NCI-H2227 (cell line): ENCODE measurements around the gene ABHD13.

Source experiments
- DNase-seq: peaks from one replicate; lab custom pipeline; 2025; ENCODE audit not compliant: unreplicated experiment; lab: John Stamatoyannopoulos, UW

Gene ABHD13

GRCh38 chr13:108218044-108218974 lies at the start of gene ABHD13:
Gene ABHD13 (plus strand): TSS chr13:108218392. CDS start chr13:108229219, 10,827 bp downstream.
- DNase-seq = peak; percentile 95

GRCh38 chr13:108168929-108169328 lies 49.3 kb upstream of the ABHD13 start:
- no peak for DNase-seq

- peak; percentile 10 for DNase-seq
Measured at GRCh38 chr13:108176685-108177274, 41.4 kb upstream of the ABHD13 start.

DNA sequence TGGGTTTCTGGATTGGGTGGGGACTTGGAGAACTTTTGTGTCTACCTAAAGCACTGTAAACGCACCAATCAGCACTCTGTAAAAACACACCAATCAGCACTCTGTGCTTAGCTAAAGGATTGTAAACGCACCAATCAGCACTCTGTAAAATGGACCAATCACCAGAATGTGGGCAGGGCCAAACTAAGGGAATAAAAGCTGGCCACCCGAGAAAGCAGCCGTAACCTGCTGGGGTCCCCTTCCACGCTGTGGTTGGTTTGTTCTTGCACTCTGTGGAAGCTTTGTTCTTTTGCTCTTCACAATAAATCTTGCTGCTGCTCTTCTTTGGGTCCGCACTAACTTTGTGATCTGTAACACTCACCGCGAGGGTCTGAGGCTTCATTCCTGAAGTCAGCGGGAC lies 40.1 kb upstream of the ABHD13 start:
- no peak for DNase-seq

- no peak for DNase-seq
Measured at GRCh38 chr13:108182652-108183051, 35.5 kb upstream of the ABHD13 start.

DNA sequence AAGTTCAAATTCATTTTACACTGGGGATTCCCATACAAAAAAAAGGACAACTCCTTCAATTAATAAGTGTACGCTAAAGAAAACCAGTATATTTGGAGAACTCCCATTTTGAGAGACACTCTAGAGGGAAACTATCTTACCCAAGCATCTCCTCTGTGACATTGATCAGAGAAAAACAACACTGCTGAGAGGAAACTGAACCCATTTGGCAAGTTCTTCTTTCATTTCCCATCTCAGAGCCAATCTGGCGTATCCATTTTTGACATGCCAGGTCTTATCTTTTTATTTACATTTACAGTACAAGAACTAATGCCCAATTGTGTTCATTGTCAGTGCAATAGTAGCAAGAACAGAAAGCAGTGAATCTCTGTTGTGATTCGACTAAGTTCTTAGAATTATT lies 33.0 kb upstream of the ABHD13 start:
- no peak for DNase-seq

DNA sequence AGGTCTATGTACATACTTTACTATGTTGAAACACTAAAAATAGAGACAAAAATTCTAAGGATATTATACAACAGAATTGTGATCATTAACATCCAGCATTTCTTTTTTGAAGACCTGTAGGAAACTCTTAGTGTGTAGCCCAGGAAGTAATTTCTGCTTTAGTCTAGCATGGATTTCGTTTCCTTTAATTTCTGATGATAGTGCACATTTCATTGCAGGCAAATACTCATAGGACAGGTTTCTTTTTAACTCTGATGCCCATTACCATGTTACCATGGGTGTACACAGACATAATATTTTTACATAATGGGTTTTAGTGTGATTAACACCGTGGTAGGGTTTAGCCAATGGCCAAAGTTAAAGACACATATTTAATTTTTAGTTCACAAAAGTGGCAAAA lies 29.9 kb upstream of the ABHD13 start:
- DNase-seq = no peak

DNA sequence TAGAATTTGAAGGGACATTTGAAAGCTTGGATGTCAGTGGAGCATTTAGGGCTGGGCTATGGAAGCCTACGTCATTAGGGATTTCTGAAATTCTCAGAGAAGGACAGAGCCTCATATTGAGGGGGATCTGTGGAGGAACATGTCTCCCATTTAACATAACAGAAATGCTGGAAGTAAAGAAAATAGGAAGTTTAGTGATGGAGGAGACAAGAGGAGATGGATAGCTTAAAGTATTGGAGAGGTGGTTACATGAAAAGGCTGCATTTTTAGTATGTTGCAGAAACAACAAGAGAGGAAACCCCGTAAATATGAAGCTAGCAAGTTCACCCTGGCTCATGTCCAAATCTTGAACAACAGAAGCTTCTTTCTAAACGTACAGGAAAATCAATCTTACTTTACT lies 27.3 kb upstream of the ABHD13 start:
- DNase-seq = no peak

DNA sequence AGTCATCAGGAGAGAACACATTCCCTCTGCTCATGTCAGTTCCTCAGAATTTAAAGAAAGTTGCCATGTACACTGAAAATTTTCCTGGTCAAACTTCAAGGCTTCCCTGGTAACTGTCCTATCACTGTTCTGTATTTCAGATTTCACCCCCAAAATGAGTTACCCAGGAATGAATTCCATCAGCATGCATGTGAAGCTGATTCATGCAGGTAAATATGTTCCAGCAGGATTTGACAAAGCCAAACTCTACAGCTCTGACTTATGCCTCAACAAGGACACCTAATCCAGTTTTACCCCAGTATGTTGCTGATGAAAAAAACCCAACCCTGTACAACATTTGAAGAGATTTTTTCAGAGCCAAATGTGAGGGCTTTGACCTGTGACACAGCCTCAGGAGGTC lies 24.4 kb upstream of the ABHD13 start:
- DNase-seq = no peak

DNA sequence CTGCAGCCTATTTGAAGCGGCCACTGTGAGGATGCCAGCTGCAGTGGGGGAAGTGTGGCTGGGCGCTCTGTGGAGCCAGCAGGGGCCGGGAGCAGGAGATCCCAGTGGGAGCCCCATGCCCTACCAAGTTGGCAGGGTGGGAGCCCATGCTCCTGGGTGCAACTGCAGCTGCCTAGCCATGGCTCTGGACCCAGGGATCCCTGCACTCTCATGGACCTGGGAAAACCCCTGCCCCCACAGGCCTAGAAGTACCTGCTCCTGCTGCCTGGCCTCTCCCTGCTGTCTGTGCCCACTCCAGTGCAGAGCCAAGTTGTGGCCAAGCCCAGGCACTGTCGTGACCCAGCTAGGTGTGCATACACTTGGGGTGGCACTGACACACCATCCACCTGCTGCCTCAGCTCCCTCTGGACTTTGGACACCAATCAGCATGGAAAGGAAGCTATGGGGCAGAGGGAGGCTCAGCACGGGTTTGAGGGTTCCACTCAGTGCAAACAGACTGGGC lies 23.7 kb upstream of the ABHD13 start:
- DNase-seq = no peak

GRCh38 chr13:108195146-108195545 lies 23.0 kb upstream of the ABHD13 start:
- DNase-seq = no peak

- DNase-seq = no peak
Measured at GRCh38 chr13:108195861-108196260, 22.3 kb upstream of the ABHD13 start.

DNA sequence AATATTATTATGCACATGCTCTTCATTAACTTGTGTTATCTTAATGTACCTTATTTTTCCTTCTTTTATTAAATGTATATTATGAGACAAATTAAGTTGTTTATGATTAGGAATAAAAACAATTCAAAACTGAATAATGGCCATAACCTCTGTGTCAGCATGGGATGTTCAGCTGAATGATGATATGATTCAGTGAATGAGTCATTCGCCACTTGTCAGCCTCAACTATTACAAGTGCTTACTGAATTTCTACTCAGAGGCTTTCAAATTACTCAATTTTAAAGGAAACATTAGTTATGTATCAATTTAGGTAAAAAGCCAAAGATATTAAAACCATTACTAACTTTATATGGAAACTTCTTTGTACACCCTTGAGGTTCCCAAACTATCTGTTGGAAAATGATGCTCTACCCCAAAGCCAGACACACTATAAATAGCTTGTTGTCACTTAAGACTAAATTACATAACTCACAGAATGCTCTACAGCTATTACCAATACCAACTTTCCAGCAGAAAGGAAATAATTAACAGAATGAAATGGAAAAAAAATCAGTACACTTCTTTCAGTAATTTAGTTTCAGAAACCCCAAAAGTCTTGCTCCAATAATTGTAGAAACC lies 17.3 kb upstream of the ABHD13 start:
- DNase-seq = no peak

- no peak for DNase-seq
Measured at GRCh38 chr13:108210551-108210950, 7.6 kb upstream of the ABHD13 start.

DNA sequence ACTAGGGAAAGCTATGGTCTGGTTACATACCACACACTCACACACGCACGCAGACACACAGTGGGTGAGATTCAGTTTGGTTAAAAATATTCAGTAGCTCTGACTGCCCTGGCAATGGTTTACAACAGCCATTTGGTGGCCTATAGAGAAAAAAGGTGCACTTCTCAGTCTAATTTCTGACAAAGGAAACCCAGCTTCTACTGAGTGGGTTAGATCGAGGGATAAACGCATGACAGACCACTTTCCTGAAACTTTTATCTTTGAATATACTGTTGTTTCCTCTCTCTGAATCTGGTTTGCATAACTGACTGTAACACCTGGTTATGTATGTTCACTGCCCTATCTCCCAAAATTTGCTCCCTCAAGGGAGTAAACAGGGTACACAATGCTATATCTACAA lies 5.3 kb upstream of the ABHD13 start:
- DNase-seq = no peak

DNA sequence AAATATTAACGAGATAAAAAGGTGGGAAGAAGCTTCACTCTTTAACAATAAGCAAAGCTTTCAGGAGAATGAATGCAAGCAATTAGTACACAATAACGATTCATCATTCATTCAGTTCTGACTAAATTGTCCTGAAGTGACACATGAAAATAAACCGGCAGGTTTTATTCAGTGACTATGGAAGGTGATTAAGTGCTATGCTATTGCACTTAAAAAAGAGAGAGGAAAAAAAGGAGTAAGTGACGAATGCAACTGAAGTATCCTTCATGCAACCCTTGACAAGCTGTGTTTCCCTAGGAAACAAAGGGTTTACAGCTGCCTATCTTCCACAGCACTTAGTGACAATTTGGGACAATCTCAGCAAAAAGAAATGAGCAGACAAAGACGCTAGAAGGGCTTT lies 4.2 kb upstream of the ABHD13 start:
- DNase-seq = no peak

- DNase-seq = peak; percentile 14
Measured at GRCh38 chr13:108214441-108215271, 3.5 kb upstream of the ABHD13 start.

DNA sequence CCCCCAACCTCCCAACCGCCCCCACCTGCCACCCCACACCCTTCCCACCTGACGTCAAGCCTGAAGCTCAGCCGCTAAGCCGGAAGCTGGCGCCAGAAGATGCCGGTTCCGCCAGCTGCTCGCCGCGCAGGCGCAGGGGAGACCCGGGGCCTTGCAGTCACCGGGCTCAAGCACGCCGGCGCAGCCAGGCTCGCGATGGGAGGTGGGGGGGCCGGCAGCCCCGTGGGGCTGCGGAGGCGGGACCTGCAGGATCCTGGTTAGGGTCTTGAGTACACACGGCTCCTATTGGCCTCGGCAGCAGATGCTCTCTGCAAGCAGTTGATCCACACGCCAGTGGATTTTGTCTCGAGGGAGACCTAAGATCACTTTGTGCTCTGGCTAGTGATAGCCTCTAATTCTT lies 2.8 kb upstream of the ABHD13 start, which contains the start of gene LIG4:
LIG4 (minus strand) TSS at position 101 of the 400 bp plus-strand sequence. CDS start 4,268 bp downstream, outside the sequence.
- peak; percentile 95 for DNase-seq

DNA sequence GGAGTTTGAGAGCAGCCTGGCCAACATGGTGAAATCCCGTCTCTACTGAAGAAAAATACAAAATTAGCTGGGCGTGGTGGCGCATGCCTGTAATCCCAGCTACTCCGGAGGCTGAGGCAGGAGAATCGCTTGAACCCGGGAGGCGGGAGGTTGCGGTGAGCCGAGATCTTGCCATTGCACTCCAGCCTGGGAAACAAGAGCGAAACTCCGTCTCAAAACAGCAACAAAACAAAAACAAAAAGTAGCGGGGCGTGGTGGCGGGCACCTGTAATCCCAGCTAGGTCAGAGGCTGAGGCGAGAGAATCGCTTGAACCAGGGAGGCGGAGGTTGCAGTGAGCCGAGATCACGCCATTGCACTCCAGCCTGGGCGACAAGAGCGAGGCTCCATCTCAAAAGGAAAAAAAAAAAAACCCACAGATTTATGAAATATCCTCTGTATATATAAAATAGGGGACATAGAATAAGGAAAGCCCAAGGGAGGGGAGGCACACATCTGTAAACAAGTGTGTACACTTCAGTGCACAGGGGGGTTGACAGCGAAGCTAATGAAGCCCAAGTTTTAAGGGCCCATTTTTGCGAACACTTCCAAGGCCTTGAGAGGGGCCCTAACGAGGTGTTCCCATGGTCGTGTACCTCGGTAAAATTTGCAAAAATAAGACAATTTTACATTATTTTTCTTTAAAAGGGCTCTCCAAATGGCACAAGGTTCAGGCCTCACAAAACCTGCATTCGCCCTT lies 717 bp upstream of the ABHD13 start:
- DNase-seq = peak; percentile 39

- no peak for DNase-seq
Measured at GRCh38 chr13:108220041-108220440, 1.8 kb downstream of the ABHD13 start.
